ENCODE measurements around the gene LRRC56. TPM values are rescaled to one million over a fixed set of nuclear protein-coding genes. Genes with fewer than 3 reads are reported as not detected.

The LRRC56 gene
- total and polyA plus RNA-seq, 9 of the 15 experiments (the other 6 are each of a cell fraction or from before 2014, with no cell fraction given): 0.03 to 4.5 (median 1.0) TPM; not detected in 1

DNA sequence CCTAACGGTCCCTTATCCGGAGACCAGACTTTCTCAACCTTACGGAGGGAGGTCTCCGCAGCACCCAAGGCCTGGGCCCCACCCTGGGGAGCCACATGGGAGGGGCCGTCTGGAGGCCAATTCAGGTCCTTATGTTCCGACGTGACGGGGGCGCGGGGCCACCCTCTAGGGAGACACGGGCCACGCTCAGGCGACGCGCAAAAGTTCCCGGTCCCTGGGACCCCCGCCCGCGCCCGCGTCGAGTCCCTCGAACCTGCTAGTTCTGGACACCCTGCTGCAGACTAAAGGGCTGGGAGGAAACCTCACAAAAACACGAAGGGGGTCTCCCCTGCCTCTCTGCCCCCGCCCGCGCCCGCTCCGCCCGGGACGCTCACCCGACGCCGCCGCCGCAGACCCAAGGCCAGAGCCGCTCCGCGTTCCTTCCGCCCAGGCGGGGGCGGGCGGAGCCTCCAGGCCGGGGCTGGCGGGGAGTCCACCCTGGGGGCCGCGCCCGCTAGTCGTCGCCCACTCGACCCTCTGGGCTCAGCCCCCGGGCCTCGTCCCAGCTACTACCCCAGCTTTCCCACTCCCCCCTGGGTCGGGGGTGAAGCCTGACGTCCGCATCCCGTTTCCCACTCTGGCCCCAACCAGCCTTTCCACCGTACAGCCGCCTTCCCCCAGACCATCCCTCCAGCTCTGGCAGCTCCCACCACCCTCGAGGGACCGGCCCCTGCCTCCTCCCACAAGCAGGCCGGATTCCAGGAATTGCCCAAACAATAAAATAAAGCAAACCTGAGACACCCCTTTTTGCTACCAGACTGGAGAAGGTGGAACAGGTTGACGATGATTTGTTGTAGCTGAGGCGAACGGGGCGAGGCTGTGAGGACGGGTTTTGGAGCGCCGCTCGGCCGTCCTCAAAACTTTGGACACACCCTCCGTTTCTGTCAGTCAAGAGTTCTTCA lies 33.0 kb upstream of the LRRC56 start (continued):
- TF ChIP-seq SLC30A9 (CRISPR knock-in tag; IDR thresholded peaks at IDR 0.05): no peak
- peak; percentile 60 for TF ChIP-seq RB1 (IDR thresholded peaks at IDR 0.05; ENCODE audit: low read depth)
- no peak for TF ChIP-seq ZNF146 (CRISPR knock-in tag; IDR thresholded peaks at IDR 0.05; ENCODE audit: unreplicated experiment)
- TF ChIP-seq ZSCAN32 (CRISPR knock-in tag; IDR thresholded peaks at IDR 0.05): no peak
- TF ChIP-seq TRIM24 (IDR thresholded peaks at IDR 0.05): no peak
- TF ChIP-seq NEUROD1 (IDR thresholded peaks at IDR 0.05; ENCODE audit: borderline replicate concordance, low read depth, low read length, partially characterized antibody): no peak
- no peak for TF ChIP-seq SRSF7 (optimal IDR thresholded peaks at IDR 0.05; ENCODE audit: low read depth, low read length)
- TF ChIP-seq STAG1 (CRISPR knock-in tag; IDR thresholded peaks at IDR 0.05; ENCODE audit: borderline replicate concordance): no peak
- TF ChIP-seq HDAC8 (tag; IDR thresholded peaks at IDR 0.05): no peak
- TF ChIP-seq, protein P1, sequence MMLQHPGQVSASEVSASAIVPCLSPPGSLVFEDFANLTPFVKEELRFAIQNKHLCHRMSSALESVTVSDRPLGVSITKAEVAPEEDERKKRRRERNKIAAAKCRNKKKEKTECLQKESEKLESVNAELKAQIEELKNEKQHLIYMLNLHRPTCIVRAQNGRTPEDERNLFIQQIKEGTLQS (IDR thresholded peaks at IDR 0.05): no peak
- TF ChIP-seq, protein P1 (CRISPR knock-in tag; conservative IDR thresholded peaks at IDR 0.05): no peak
- no peak for TF ChIP-seq FOXK2 (conservative IDR thresholded peaks at IDR 0.05 in 1 of 2, IDR thresholded peaks at IDR 0.05 in 1 of 2; ENCODE audit: low read depth in 2 of 2)
- no peak for TF ChIP-seq GTF2A2 (tag; IDR thresholded peaks at IDR 0.05)
- no peak for TF ChIP-seq KDM2B (CRISPR knock-in tag; IDR thresholded peaks at IDR 0.05)
- TF ChIP-seq JUN (IDR thresholded peaks at IDR 0.05; ENCODE audit: borderline replicate concordance, low read depth, low read length): no peak
- TF ChIP-seq JUN (CRISPR knock-in tag; IDR thresholded peaks at IDR 0.05; ENCODE audit: borderline replicate concordance): 0 out of 2 replicates have a peak, but pooled peaks have one; percentile 21
- 0 out of 2 replicates have a peak, but pooled peaks have one; percentile 3 for TF ChIP-seq EP400 (IDR thresholded peaks at IDR 0.05)
- TF ChIP-seq, protein P2, sequence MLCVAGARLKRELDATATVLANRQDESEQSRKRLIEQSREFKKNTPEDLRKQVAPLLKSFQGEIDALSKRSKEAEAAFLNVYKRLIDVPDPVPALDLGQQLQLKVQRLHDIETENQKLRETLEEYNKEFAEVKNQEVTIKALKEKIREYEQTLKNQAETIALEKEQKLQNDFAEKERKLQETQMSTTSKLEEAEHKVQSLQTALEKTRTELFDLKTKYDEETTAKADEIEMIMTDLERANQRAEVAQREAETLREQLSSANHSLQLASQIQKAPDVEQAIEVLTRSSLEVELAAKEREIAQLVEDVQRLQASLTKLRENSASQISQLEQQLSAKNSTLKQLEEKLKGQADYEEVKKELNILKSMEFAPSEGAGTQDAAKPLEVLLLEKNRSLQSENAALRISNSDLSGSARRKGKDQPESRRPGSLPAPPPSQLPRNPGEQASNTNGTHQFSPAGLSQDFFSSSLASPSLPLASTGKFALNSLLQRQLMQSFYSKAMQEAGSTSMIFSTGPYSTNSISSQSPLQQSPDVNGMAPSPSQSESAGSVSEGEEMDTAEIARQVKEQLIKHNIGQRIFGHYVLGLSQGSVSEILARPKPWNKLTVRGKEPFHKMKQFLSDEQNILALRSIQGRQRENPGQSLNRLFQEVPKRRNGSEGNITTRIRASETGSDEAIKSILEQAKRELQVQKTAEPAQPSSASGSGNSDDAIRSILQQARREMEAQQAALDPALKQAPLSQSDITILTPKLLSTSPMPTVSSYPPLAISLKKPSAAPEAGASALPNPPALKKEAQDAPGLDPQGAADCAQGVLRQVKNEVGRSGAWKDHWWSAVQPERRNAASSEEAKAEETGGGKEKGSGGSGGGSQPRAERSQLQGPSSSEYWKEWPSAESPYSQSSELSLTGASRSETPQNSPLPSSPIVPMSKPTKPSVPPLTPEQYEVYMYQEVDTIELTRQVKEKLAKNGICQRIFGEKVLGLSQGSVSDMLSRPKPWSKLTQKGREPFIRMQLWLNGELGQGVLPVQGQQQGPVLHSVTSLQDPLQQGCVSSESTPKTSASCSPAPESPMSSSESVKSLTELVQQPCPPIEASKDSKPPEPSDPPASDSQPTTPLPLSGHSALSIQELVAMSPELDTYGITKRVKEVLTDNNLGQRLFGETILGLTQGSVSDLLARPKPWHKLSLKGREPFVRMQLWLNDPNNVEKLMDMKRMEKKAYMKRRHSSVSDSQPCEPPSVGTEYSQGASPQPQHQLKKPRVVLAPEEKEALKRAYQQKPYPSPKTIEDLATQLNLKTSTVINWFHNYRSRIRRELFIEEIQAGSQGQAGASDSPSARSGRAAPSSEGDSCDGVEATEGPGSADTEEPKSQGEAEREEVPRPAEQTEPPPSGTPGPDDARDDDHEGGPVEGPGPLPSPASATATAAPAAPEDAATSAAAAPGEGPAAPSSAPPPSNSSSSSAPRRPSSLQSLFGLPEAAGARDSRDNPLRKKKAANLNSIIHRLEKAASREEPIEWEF (CRISPR knock-in tag; IDR thresholded peaks at IDR 0.05): no peak
- TF ChIP-seq DDX20 (tag; IDR thresholded peaks at IDR 0.05; ENCODE audit: low read depth): no peak
- no peak for TF ChIP-seq ZNF133 (CRISPR knock-in tag; IDR thresholded peaks at IDR 0.05)
- TF ChIP-seq ELF2 (CRISPR knock-in tag; IDR thresholded peaks at IDR 0.05): 0 out of 2 replicates have a peak, but pooled peaks have one; percentile 50
- TF ChIP-seq GTF2E2 (tag; IDR thresholded peaks at IDR 0.05): 0 out of 2 replicates have a peak, but pooled peaks have one; percentile 13
